Measurements from ENCODE around the gene TMEM123. TPM values are rescaled to one million over a fixed set of nuclear protein-coding genes. Genes with fewer than 3 reads are reported as not detected.

The TMEM123 gene
- polyA plus RNA-seq (2013, experiment 1 of 2; ENCODE audit: insufficient read length): 164 TPM
- 204 TPM for polyA plus RNA-seq (2013, experiment 2 of 2; ENCODE audit: insufficient read length)

- DNase-seq: peak; percentile 71
Measured at GRCh38 chr11:102452461-102453301, at the start of gene TMEM123. Gene TMEM123, minus strand, starts transcription at chr11:102452765. Its CDS starts 142 bp downstream, at chr11:102452623.

DNA sequence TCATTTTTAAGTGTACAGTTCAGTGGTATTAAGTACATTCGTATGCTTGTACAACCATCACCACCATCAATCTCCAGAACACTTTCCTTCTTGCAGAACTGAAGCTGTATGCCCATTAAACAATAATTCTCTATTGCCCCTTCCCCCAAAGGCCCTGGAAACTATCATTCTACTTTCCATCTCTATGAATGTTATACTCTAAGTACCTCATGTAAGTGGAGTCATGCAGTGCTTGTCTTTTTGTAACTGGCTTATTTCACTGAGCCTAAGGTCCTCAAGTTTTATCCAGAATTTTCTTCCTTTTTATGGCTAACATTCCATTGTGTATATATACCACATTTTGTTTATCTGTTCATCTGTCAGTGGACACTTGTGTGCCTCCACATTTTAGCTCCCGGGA is 48.3 kb upstream of the TMEM123 start:
- DNase-seq: no peak

- DNase-seq: no peak
Measured at GRCh38 chr11:102499931-102500330, 47.4 kb upstream of the TMEM123 start.

DNA sequence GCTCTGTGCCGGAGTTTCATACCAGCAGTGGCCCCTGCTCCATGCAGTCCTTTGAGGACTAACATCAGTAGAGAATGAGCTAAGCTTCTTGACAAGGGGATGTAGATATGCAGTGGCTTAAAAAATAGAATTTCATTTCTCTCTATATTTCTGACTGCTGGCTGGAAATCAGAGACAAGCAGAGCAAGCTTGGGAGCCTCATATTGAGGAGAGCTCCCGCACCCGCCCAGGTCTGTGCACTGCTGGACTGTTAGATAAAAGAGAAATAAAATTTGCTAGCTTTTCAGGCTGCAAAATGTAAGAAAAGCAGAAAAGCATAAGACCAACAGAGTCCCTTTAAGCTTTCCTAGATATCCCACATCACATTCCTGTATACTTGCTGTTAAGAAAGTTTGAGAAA is 46.6 kb upstream of the TMEM123 start:
- DNase-seq: no peak

GRCh38 chr11:102497061-102497460 is 44.5 kb upstream of the TMEM123 start:
- peak; percentile 66 for DNase-seq

GRCh38 chr11:102495161-102496042 is 42.8 kb upstream of the TMEM123 start:
- DNase-seq: peak; percentile 87

GRCh38 chr11:102494216-102494615 is 41.7 kb upstream of the TMEM123 start:
- no peak for DNase-seq

DNA sequence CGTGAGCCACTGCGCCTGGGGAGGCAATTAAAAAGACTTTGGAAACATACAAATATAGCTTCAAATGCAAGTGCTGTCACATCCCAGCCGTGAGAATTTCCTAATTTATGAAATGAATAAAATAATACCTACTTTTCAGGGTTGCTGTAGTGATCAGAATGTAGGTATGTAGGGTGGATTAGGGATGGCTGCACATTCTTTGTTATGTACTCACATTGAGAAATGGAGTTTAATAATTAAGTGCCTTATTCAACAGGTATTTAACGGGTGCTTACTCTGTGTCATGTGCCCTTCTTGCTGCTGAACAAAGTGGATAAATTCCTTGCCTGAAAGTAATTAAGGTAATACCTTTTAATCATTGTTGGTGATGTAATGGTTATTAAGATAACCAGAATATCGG is 41.0 kb upstream of the TMEM123 start:
- DNase-seq: no peak

DNA sequence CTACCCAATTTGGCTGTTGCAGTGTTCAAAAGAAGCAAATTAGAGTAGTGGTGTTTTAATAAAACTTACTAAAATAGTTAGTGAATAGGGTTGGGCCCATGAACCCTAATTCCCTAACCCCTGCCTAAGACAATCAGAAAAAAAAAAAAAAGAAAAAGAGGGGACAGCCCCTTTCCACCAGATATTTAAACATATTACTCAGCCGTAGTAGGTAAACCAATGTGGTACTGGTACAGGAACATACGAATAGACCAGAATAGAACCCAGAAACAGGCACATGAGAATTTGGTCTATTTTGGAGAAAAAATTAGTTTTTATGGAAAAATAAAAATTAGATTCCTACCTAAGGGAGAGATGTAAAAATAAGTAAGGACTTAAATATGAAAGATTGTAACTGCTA is 39.4 kb upstream of the TMEM123 start:
- no peak for DNase-seq

GRCh38 chr11:102489186-102490145 is 36.9 kb upstream of the TMEM123 start:
- DNase-seq: no peak

GRCh38 chr11:102488208-102488607 is 35.6 kb upstream of the TMEM123 start:
- peak; percentile 30 for DNase-seq

DNA sequence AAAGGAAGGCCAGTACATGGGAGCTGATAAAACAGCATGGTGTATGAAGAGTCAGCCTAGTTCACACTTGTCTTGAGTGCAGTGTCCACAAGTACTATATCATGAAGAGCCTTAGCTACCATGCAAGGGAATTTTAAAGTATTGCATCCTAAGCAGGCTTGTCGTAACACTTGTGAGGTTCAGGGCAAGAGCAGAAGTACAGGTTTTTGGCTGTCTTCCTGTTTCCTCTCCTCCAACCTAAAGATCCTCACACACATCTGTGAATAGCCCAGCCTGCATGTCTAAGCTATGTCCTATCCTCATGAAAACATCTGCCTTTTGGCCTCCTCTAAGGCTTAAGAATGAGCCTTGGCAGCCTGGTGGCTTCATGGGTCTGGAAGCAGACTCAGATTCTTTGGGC is 34.6 kb upstream of the TMEM123 start:
- DNase-seq: no peak

- no peak for DNase-seq
Measured at GRCh38 chr11:102486584-102486983, 34.0 kb upstream of the TMEM123 start.

- DNase-seq: no peak
Measured at GRCh38 chr11:102485095-102485722, 32.6 kb upstream of the TMEM123 start.

DNA sequence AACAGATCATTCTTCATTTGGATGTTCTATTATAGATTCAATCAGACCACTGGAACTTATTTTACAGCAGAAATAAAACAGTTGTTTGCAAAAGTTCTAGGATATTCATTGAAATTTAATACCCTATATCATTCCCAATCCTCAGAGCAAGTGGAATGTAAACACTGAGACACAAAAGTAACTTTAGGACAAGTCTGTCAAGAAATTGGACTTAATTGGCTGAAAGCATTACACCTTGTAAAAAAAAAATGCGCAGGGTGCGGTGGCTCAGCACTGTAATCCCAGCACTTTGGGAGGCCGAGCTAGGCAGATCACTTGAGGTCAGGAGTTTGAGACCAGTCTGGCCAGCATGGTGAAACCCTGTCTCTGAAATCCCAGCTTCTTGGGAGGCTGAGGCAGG is 29.9 kb upstream of the TMEM123 start:
- DNase-seq: no peak

GRCh38 chr11:102479733-102480132 is 27.2 kb upstream of the TMEM123 start:
- DNase-seq: no peak

GRCh38 chr11:102478673-102479299 is 26.2 kb upstream of the TMEM123 start:
- DNase-seq: no peak

DNA sequence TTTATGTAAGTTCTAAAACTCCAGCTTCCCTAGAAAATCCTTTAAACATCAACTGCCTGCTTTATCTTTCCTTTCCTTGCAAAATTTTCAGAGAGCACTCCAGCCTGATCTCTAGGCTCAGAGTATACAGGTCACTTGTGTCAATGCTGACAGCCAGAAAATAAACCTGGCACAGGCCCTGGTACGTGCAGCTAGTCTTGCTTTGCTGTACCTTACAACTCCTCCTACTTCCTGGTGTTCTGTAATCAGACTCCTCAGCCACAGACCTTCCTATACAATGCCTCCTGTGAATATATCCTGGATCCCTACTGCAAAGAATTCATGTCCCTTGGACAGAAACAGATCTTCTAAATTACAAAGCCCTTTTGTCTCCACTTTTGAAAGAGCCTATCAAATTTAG is 24.2 kb upstream of the TMEM123 start:
- no peak for DNase-seq

GRCh38 chr11:102476069-102476468 is 23.5 kb upstream of the TMEM123 start:
- DNase-seq: peak; percentile 11

GRCh38 chr11:102473543-102473942 is 21.0 kb upstream of the TMEM123 start:
- DNase-seq: no peak

DNA sequence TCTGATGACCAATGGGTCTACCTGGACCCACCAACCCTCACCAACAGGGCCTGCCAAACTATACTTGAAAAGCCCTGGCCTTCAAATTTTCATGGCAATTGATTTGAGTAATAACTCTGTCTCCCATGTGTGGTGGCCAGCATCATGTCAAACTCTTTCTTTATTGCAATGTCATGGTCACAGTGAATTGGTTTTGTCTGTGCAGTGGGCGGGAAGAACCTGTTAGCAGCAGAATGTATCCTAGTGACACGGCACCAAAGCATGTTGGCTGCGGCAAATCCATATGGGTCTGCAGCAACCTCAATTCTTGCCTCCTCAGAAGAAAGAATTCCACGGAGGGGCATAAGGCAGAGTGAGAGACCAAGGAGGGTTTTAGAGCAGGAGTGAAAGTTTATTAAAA is 19.6 kb upstream of the TMEM123 start:
- DNase-seq: no peak
